ENCODE measurements around the gene NAA11.

The NAA11 gene

DNA sequence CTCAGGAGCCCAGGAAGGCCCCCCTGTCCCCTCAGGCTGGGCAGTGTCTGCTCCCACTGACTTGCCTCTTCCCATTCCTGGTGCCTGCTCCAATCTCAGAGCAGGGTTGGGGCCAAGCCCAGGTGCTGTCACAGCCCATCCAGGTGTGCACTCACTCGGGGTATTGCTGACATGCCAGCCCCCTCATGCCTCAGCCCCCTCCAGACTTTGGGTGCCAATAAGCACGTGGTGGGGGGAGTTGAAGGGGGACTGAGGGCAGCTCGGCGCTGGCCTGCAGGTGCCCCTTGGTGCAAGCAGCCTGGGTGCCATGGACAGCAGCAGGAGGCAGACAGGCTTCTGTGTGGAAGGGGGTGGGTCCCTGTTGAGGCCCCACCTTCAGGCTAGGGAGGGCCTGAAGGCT, 28.4 kb downstream of the NAA11 start:
- POLR2A ChIA-PET: no interaction called here

GRCh38 chr4:79296768-79297428, 29.0 kb downstream of the NAA11 start:
- Histone ChIP-seq H3K36me3 (ENCODE audit: control insufficient read depth in 4 of 4, insufficient read depth in 4 of 4, low read length in 3 of 4) (no peaks in the 10 kb centered on the region), H3K9me3 (ENCODE audit: control extremely low read depth in 1 of 5, control insufficient read depth in 4 of 5, insufficient read depth in 2 of 5, low read depth in 1 of 5, low read length in 4 of 5) (no peaks in the 10 kb centered on the region), H3K4me3 (ENCODE audit: control insufficient read depth in 1 of 7, extremely low read depth in 1 of 7, insufficient read depth in 4 of 7, low read depth in 2 of 7, low read length in 6 of 7) (no peak overlapping the region), H3K4me1 (ENCODE audit: control extremely low read depth in 1 of 4, control insufficient read depth in 4 of 4, insufficient read depth in 4 of 4, low read length in 3 of 4) (no peaks in the 10 kb centered on the region), H3K27ac (ENCODE audit: insufficient read depth in 1 of 2, low read depth in 1 of 2, low read length in 2 of 2, poor library complexity in 1 of 2, severe bottlenecking in 2 of 2) (no peak overlapping the region), H3K27me3 (replicated peaks in 2 of 5; ENCODE audit: control insufficient read depth in 4 of 5, insufficient read depth in 5 of 5, low read length in 4 of 5) (peaks cover 0 to 2% (median 0%) of the 10 kb centered on the region in 5 experiments)
- ChIA-PET CTCF (no interaction called here), POLR2A (no interaction called here)
- no peak for DNase-seq
- 100% methylated on average over 5 of the region's 11 CpGs for WGBS (ENCODE audit: insufficient coverage)

More for the DNA sequence above, 28.4 kb downstream of the NAA11 start:
- Histone ChIP-seq H3K27me3 (replicated peaks in 2 of 5; ENCODE audit: control insufficient read depth in 4 of 5, insufficient read depth in 5 of 5, low read length in 4 of 5) (peaks cover 0 to under 1% (median 0%) of the 10 kb centered on the region in 5 experiments), H3K4me1 (ENCODE audit: control extremely low read depth in 1 of 4, control insufficient read depth in 4 of 4, insufficient read depth in 4 of 4, low read length in 3 of 4) (no peaks in the 10 kb centered on the region), H3K36me3 (ENCODE audit: control insufficient read depth in 4 of 4, insufficient read depth in 4 of 4, low read length in 3 of 4) (no peaks in the 10 kb centered on the region), H3K27ac (ENCODE audit: insufficient read depth in 1 of 2, low read depth in 1 of 2, low read length in 2 of 2, poor library complexity in 1 of 2, severe bottlenecking in 2 of 2) (no peak overlapping the region), H3K4me3 (ENCODE audit: control insufficient read depth in 1 of 7, extremely low read depth in 1 of 7, insufficient read depth in 4 of 7, low read depth in 2 of 7, low read length in 6 of 7) (no peak overlapping the region), H3K9me3 (ENCODE audit: control extremely low read depth in 1 of 5, control insufficient read depth in 4 of 5, insufficient read depth in 2 of 5, low read depth in 1 of 5, low read length in 4 of 5) (no peaks in the 10 kb centered on the region)
- whole genome bisulfite sequencing (ENCODE audit: insufficient coverage): 86% methylated on average over 1 of the region's 4 CpGs
- CTCF ChIA-PET: no interaction called here
- DNase-seq: no peak

DNA sequence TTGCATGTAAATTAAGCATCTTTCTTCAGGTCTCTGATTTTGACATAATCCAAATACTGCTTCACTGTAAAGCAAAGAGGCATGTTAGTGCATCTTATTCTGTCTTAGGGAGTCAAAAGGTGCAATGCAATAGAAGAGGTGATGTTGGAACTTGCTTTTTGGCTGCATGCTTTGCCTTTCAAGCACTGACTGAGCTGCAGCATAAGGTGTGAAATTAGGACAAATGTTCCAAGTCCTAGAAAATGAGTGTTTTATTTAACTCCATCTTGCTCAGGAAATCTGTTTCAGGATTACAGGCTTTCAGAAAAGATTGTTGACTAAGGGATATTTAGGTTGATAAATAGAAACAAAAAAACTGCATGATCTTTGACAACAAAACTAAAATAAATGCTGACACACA, 30.8 kb downstream of the NAA11 start:
- Histone ChIP-seq H3K27me3 (replicated peaks in 2 of 5; ENCODE audit: control insufficient read depth in 4 of 5, insufficient read depth in 5 of 5, low read length in 4 of 5) (peaks cover 0 to 2% (median 0%) of the 10 kb centered on the region in 5 experiments), H3K27ac (ENCODE audit: insufficient read depth in 1 of 2, low read depth in 1 of 2, low read length in 2 of 2, poor library complexity in 1 of 2, severe bottlenecking in 2 of 2) (no peak overlapping the region), H3K9me3 (ENCODE audit: control extremely low read depth in 1 of 5, control insufficient read depth in 4 of 5, insufficient read depth in 2 of 5, low read depth in 1 of 5, low read length in 4 of 5) (no peaks in the 10 kb centered on the region), H3K4me1 (ENCODE audit: control extremely low read depth in 1 of 4, control insufficient read depth in 4 of 4, insufficient read depth in 4 of 4, low read length in 3 of 4) (no peaks in the 10 kb centered on the region), H3K36me3 (ENCODE audit: control insufficient read depth in 4 of 4, insufficient read depth in 4 of 4, low read length in 3 of 4) (no peaks in the 10 kb centered on the region), H3K4me3 (ENCODE audit: control insufficient read depth in 1 of 7, extremely low read depth in 1 of 7, insufficient read depth in 4 of 7, low read depth in 2 of 7, low read length in 6 of 7) (no peak overlapping the region)
- ChIA-PET POLR2A (no interaction called here), CTCF (no interaction called here)
- no peak for DNase-seq

DNA sequence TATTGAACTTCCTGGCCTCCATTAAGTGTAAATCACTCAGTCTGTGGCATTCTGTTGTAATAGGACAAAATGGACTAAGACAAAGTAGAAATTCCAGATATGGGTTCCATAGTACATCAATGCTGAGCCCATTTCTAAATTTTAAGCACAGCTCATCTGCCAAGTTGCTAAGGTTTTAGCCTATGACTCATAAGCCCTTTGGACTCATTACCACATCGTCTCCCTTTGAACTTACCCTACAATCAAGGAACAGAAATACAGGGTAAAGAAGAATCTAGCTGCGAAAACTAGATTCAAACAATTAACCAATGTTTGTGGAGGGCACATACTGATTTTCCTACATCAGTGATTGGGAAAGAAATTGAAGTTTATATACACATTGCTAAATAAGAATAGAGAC, 31.8 kb downstream of the NAA11 start:
- WGBS (ENCODE audit: insufficient coverage): no CpG with 5 or more reads among the region's 2 CpGs
- Histone ChIP-seq H3K36me3 (ENCODE audit: control insufficient read depth in 4 of 4, insufficient read depth in 4 of 4, low read length in 3 of 4) (no peaks in the 10 kb centered on the region), H3K27ac (ENCODE audit: insufficient read depth in 1 of 2, low read depth in 1 of 2, low read length in 2 of 2, poor library complexity in 1 of 2, severe bottlenecking in 2 of 2) (no peak overlapping the region), H3K4me1 (ENCODE audit: control extremely low read depth in 1 of 4, control insufficient read depth in 4 of 4, insufficient read depth in 4 of 4, low read length in 3 of 4) (no peaks in the 10 kb centered on the region), H3K9me3 (ENCODE audit: control extremely low read depth in 1 of 5, control insufficient read depth in 4 of 5, insufficient read depth in 2 of 5, low read depth in 1 of 5, low read length in 4 of 5) (no peaks in the 10 kb centered on the region), H3K4me3 (ENCODE audit: control insufficient read depth in 1 of 7, extremely low read depth in 1 of 7, insufficient read depth in 4 of 7, low read depth in 2 of 7, low read length in 6 of 7) (no peak overlapping the region), H3K27me3 (replicated peaks in 2 of 5; ENCODE audit: control insufficient read depth in 4 of 5, insufficient read depth in 5 of 5, low read length in 4 of 5) (peaks cover 0 to 2% (median 0%) of the 10 kb centered on the region in 5 experiments)
- ChIA-PET POLR2A (no interaction called here), CTCF (no interaction called here)
- peak in 1 of 3 donors; percentile 10 for DNase-seq

DNA sequence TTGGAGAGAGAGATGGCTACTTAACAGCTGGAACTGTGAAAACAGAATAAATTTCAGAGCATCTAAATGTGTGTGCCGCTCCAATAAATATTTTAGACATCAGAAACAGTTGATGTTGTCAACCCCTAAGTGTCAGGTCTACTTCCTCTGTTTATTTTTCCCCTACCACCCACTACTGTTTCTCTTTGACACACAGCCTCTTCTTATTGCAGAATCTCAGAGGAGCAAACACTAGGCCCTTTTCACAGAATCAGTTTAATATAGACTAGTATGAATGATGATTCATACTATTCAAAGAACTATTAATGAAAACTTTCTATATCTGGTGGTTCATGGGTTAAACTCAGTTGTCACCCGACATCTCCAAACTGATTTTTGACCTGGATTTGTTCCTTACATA, 33.9 kb downstream of the NAA11 start:
- WGBS (ENCODE audit: insufficient coverage): 89% methylated on average over 1 of the region's 2 CpGs
- Histone ChIP-seq H3K9me3 (ENCODE audit: control extremely low read depth in 1 of 5, control insufficient read depth in 4 of 5, insufficient read depth in 2 of 5, low read depth in 1 of 5, low read length in 4 of 5) (no peaks in the 10 kb centered on the region), H3K4me3 (ENCODE audit: control insufficient read depth in 1 of 7, extremely low read depth in 1 of 7, insufficient read depth in 4 of 7, low read depth in 2 of 7, low read length in 6 of 7) (no peak overlapping the region), H3K4me1 (ENCODE audit: control extremely low read depth in 1 of 4, control insufficient read depth in 4 of 4, insufficient read depth in 4 of 4, low read length in 3 of 4) (no peaks in the 10 kb centered on the region), H3K27me3 (replicated peaks in 2 of 5; ENCODE audit: control insufficient read depth in 4 of 5, insufficient read depth in 5 of 5, low read length in 4 of 5) (peaks cover 0 to 2% (median 0%) of the 10 kb centered on the region in 5 experiments), H3K27ac (ENCODE audit: insufficient read depth in 1 of 2, low read depth in 1 of 2, low read length in 2 of 2, poor library complexity in 1 of 2, severe bottlenecking in 2 of 2) (no peak overlapping the region), H3K36me3 (ENCODE audit: control insufficient read depth in 4 of 4, insufficient read depth in 4 of 4, low read length in 3 of 4) (no peaks in the 10 kb centered on the region)
- DNase-seq: no peak
- ChIA-PET CTCF (no interaction called here), POLR2A (no interaction called here)

- ChIA-PET POLR2A (no interaction called here), CTCF (no interaction called here)
- no peaks in the 10 kb centered on the region for H3K9me3 ChIP-seq (ENCODE audit: control extremely low read depth in 1 of 5, control insufficient read depth in 4 of 5, insufficient read depth in 2 of 5, low read depth in 1 of 5, low read length in 4 of 5)
- no peak overlapping the region for H3K27ac ChIP-seq (ENCODE audit: insufficient read depth in 1 of 2, low read depth in 1 of 2, low read length in 2 of 2, poor library complexity in 1 of 2, severe bottlenecking in 2 of 2)
- H3K4me3 ChIP-seq (ENCODE audit: control insufficient read depth in 1 of 7, extremely low read depth in 1 of 7, insufficient read depth in 4 of 7, low read depth in 2 of 7, low read length in 6 of 7): no peak overlapping the region
- no peak for DNase-seq
- no peaks in the 10 kb centered on the region for H3K4me1 ChIP-seq (ENCODE audit: control extremely low read depth in 1 of 4, control insufficient read depth in 4 of 4, insufficient read depth in 4 of 4, low read length in 3 of 4)
- no peaks in the 10 kb centered on the region for H3K36me3 ChIP-seq (ENCODE audit: control insufficient read depth in 4 of 4, insufficient read depth in 4 of 4, low read length in 3 of 4)
- peaks cover 0 to 2% (median 0%) of the 10 kb centered on the region in 5 experiments for H3K27me3 ChIP-seq (replicated peaks in 2 of 5; ENCODE audit: control insufficient read depth in 4 of 5, insufficient read depth in 5 of 5, low read length in 4 of 5)
- 92% methylated on average over 4 of the region's 4 CpGs for WGBS (ENCODE audit: insufficient coverage)
Observed at GRCh38 chr4:79290376-79290775, 35.5 kb downstream of the NAA11 start.

- Histone ChIP-seq H3K9me3 (ENCODE audit: control extremely low read depth in 1 of 5, control insufficient read depth in 4 of 5, insufficient read depth in 2 of 5, low read depth in 1 of 5, low read length in 4 of 5) (no peaks in the 10 kb centered on the region), H3K27ac (ENCODE audit: insufficient read depth in 1 of 2, low read depth in 1 of 2, low read length in 2 of 2, poor library complexity in 1 of 2, severe bottlenecking in 2 of 2) (no peak overlapping the region), H3K4me3 (ENCODE audit: control insufficient read depth in 1 of 7, extremely low read depth in 1 of 7, insufficient read depth in 4 of 7, low read depth in 2 of 7, low read length in 6 of 7) (no peak overlapping the region), H3K36me3 (ENCODE audit: control insufficient read depth in 4 of 4, insufficient read depth in 4 of 4, low read length in 3 of 4) (no peaks in the 10 kb centered on the region), H3K4me1 (ENCODE audit: control extremely low read depth in 1 of 4, control insufficient read depth in 4 of 4, insufficient read depth in 4 of 4, low read length in 3 of 4) (no peaks in the 10 kb centered on the region), H3K27me3 (replicated peaks in 2 of 5; ENCODE audit: control insufficient read depth in 4 of 5, insufficient read depth in 5 of 5, low read length in 4 of 5) (peaks cover 0 to 2% (median 0%) of the 10 kb centered on the region in 5 experiments)
- ChIA-PET POLR2A (no interaction called here), CTCF (interaction anchor here (0.6 kb wide), 1 partner anchor 18 kb away, joined by 3 read pairs; no protein-coding TSS in a partner anchor)
- DNase-seq: no peak
- no CpG with 5 or more reads among the region's 1 CpG for WGBS (ENCODE audit: insufficient coverage)
Observed at GRCh38 chr4:79288185-79288584, 37.7 kb downstream of the NAA11 start.
